GM23338 (cell line): Measurements from ENCODE around the gene ALOX15B.

Experiments
- CREB1 ChIP-seq: fragments of 250-450 bp; sonication (Bioruptor Pico); IDR thresholded peaks from 2 replicates; pipeline ENCODE4 v1.5.0; 2020; ENCODE audit warnings: low read depth, mild to moderate bottlenecking, moderate library complexity
- CTCF ChIP-seq, 2 experiments: fragments of 200-600 bp in 1 of 2; sonication (generic) in 1 of 2; conservative IDR thresholded peaks; 2 replicates each; pipeline versions ENCODE4 v1.5.1 to v1.6.1; 2016 to 2017; ENCODE audit warnings: antibody characterized with exemption in 2 of 2, low read depth in 2 of 2, mild to moderate bottlenecking in 2 of 2, moderate library complexity in 1 of 2
- EZH2 ChIP-seq: fragments of 200-600 bp; sonication (generic); IDR thresholded peaks from one replicate; pipeline ENCODE4 v1.8.0; 2017; ENCODE audit warnings: antibody characterized with exemption, mild to moderate bottlenecking, low read depth; ENCODE audit not compliant: unreplicated experiment
- EZH2phosphoT487 ChIP-seq: fragments of 200-600 bp; sonication (generic); IDR thresholded peaks from one replicate; pipeline ENCODE4 v1.8.1; 2018; ENCODE audit warnings: antibody characterized with exemption; ENCODE audit not compliant: unreplicated experiment
- JUNB ChIP-seq: IDR thresholded peaks from one replicate; pipeline ENCODE4 v1.6.1; 2016; ENCODE audit warnings: antibody characterized with exemption; ENCODE audit not compliant: unreplicated experiment
- NANOG ChIP-seq: IDR thresholded peaks from 2 replicates; pipeline ENCODE4 v1.6.1; 2016; ENCODE audit warnings: antibody characterized with exemption, borderline replicate concordance
- POLR2AphosphoS5 ChIP-seq: IDR thresholded peaks from 2 replicates; pipeline ENCODE4 v1.6.1; 2016; ENCODE audit warnings: antibody characterized with exemption, low read depth
- REST ChIP-seq: IDR thresholded peaks from one replicate; pipeline ENCODE4 v1.6.1; 2018; ENCODE audit warnings: antibody characterized with exemption; ENCODE audit not compliant: unreplicated experiment
- STAT1 ChIP-seq: IDR thresholded peaks from one replicate; pipeline ENCODE4 v1.6.1; 2016; ENCODE audit warnings: antibody characterized with exemption; ENCODE audit not compliant: unreplicated experiment
- ZNF114 ChIP-seq: fragments of 250-450 bp; sonication (Bioruptor Pico); IDR thresholded peaks from 2 replicates; pipeline ENCODE4 v1.5.0; 2020; ENCODE audit warnings: mild to moderate bottlenecking, moderate library complexity
- ZNF331 ChIP-seq: fragments of 250-450 bp; sonication (Bioruptor Pico); IDR thresholded peaks from 2 replicates; pipeline ENCODE4 v1.5.0; 2020; ENCODE audit warnings: low read depth, mild to moderate bottlenecking, moderate library complexity
- ZNF462 ChIP-seq: fragments of 250-450 bp; sonication (Bioruptor Pico); IDR thresholded peaks from 2 replicates; pipeline ENCODE4 v1.5.0; 2020; ENCODE audit warnings: mild to moderate bottlenecking, moderate library complexity
- TF ChIP-seq, protein P1 (sequence below): IDR thresholded peaks from 2 replicates; pipeline ENCODE4 v1.6.1; 2016; ENCODE audit warnings: antibody characterized with exemption

GRCh38 chr17:8015236-8015956 lies 23.5 kb upstream of the ALOX15B start:
- no peak for TF ChIP-seq CTCF (conservative IDR thresholded peaks at IDR 0.05; ENCODE audit: low read depth in 2 of 2)
- TF ChIP-seq EZH2, result no peak
- TF ChIP-seq EZH2phosphoT487, result no peak
- no peak for TF ChIP-seq POLR2AphosphoS5
- TF ChIP-seq CREB1 (CRISPR knock-in tag), result no peak
- TF ChIP-seq REST, result no peak
- TF ChIP-seq JUNB, result no peak
- TF ChIP-seq, protein P1, sequence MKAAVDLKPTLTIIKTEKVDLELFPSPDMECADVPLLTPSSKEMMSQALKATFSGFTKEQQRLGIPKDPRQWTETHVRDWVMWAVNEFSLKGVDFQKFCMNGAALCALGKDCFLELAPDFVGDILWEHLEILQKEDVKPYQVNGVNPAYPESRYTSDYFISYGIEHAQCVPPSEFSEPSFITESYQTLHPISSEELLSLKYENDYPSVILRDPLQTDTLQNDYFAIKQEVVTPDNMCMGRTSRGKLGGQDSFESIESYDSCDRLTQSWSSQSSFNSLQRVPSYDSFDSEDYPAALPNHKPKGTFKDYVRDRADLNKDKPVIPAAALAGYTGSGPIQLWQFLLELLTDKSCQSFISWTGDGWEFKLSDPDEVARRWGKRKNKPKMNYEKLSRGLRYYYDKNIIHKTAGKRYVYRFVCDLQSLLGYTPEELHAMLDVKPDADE, result no peak
- no peak for TF ChIP-seq ZNF331 (CRISPR knock-in tag)
- TF ChIP-seq NANOG, result no peak
- no peak for TF ChIP-seq ZNF114 (CRISPR knock-in tag)
- no peak for TF ChIP-seq STAT1
- TF ChIP-seq ZNF462 (CRISPR knock-in tag), result no peak
